WTC11 (cell line): ENCODE measurements around the gene NDUFA11. TPM values are rescaled to one million over a fixed set of nuclear protein-coding genes. Genes with fewer than 3 reads are reported as not detected.

Source experiments
- ATAC-seq: fragments of 200-7000 bp; cut with Tn5 transposase; 2 replicates; pipeline ENCODE4 v1.10.0; 2021; ENCODE audit warnings: mild to moderate bottlenecking, moderate library complexity
- CTCF ChIA-PET: fragments of 300-600 bp; sonication (Branson Sonifier 250); formaldehyde crosslinking; loops from one replicate; lab custom pipeline; 2021; ENCODE audit warnings: antibody characterized with exemption; lab: Charles Lee
- POLR2A ChIA-PET: fragments of 350-600 bp; sonication (Branson Sonifier 250); formaldehyde crosslinking; loops from one replicate; lab custom pipeline; 2021; ENCODE audit warnings: antibody characterized with exemption; lab: Charles Lee
- DNase-seq: peaks from one replicate; pipeline ENCODE4 v3.0.0; 2021; ENCODE audit warnings: low spot score
- H3K27ac Mint-ChIP-seq: 2 replicates; pipeline ENCODE4 v1.8.0; 2021; ENCODE audit warnings: mixed read lengths
- H3K27me3 Mint-ChIP-seq: 2 replicates; pipeline ENCODE4 v1.8.0; 2021; ENCODE audit warnings: low read depth, mild to moderate bottlenecking, moderate library complexity, mixed read lengths
- H3K36me3 Mint-ChIP-seq: 2 replicates; pipeline ENCODE4 v1.8.0; 2021; ENCODE audit warnings: mixed read lengths
- H3K4me1 Mint-ChIP-seq: 2 replicates; pipeline ENCODE4 v1.8.0; 2022; ENCODE audit warnings: mixed read lengths
- H3K4me3 Mint-ChIP-seq: 2 replicates; pipeline ENCODE4 v1.8.0; 2021; ENCODE audit warnings: mild to moderate bottlenecking, moderate library complexity, mixed read lengths
- H3K9me3 Mint-ChIP-seq: 2 replicates; pipeline ENCODE4 v1.8.0; 2021; ENCODE audit warnings: mixed read lengths
- CREB1 ChIP-seq: sonication (generic); formaldehyde crosslinking; IDR thresholded peaks from 2 replicates; pipeline ENCODE4 v1.8.0; 2023; ENCODE audit warnings: mild to moderate bottlenecking, missing genetic modification reagents
- CREM ChIP-seq: sonication (generic); formaldehyde crosslinking; IDR thresholded peaks from 2 replicates; pipeline ENCODE4 v1.8.1; 2022; ENCODE audit warnings: mild to moderate bottlenecking, missing genetic modification reagents, moderate library complexity
- E2F4 ChIP-seq: sonication (generic); formaldehyde crosslinking; IDR thresholded peaks from 2 replicates; pipeline ENCODE4 v1.8.1; 2022; ENCODE audit warnings: low read depth, mild to moderate bottlenecking, moderate library complexity, missing genetic modification reagents, borderline replicate concordance
- E2F5 ChIP-seq: sonication (generic); formaldehyde crosslinking; IDR thresholded peaks from 2 replicates; pipeline ENCODE4 v1.8.1; 2022; ENCODE audit warnings: mild to moderate bottlenecking, moderate library complexity, missing genetic modification reagents
- ELF4 ChIP-seq: sonication (generic); formaldehyde crosslinking; IDR thresholded peaks from 2 replicates; pipeline ENCODE4 v1.8.1; 2022; ENCODE audit warnings: low read depth, mild to moderate bottlenecking, moderate library complexity, missing genetic modification reagents
- FOXK1 ChIP-seq: sonication (generic); formaldehyde crosslinking; IDR thresholded peaks from 2 replicates; pipeline ENCODE4 v1.8.0; 2022; ENCODE audit warnings: mild to moderate bottlenecking, moderate library complexity, missing genetic modification reagents
- FOXP1 ChIP-seq: sonication (generic); formaldehyde crosslinking; IDR thresholded peaks from 2 replicates; pipeline ENCODE4 v1.8.0; 2022; ENCODE audit warnings: missing genetic modification reagents, mild to moderate bottlenecking, moderate library complexity, borderline replicate concordance
- GRHL2 ChIP-seq: fragments of 250-450 bp; sonication (Bioruptor Pico); IDR thresholded peaks from 2 replicates; pipeline ENCODE4 v1.8.0; 2022; ENCODE audit warnings: mild to moderate bottlenecking, moderate library complexity; ENCODE audit not compliant: insufficient replicate concordance, severe bottlenecking
- MXD4 ChIP-seq: fragments of 250-450 bp; sonication (Bioruptor Pico); IDR thresholded peaks from 2 replicates; pipeline ENCODE4 v1.8.0; 2021; ENCODE audit warnings: mild to moderate bottlenecking, moderate library complexity, borderline replicate concordance
- NFATC4 ChIP-seq: fragments of 250-450 bp; sonication (Bioruptor Pico); IDR thresholded peaks from 2 replicates; pipeline ENCODE4 v1.9.0; 2021; ENCODE audit warnings: mild to moderate bottlenecking
- NFYB ChIP-seq: sonication (generic); formaldehyde crosslinking; conservative IDR thresholded peaks from 2 replicates; pipeline ENCODE4 v1.8.0; 2022; ENCODE audit warnings: low read depth, missing genetic modification reagents
- SMAD3 ChIP-seq: sonication (generic); formaldehyde crosslinking; IDR thresholded peaks from 2 replicates; pipeline ENCODE4 v1.8.0; 2022; ENCODE audit warnings: missing genetic modification reagents, mild to moderate bottlenecking, borderline replicate concordance
- SMAD4 ChIP-seq: sonication (generic); formaldehyde crosslinking; IDR thresholded peaks from 2 replicates; pipeline ENCODE4 v1.8.0; 2022; ENCODE audit warnings: mild to moderate bottlenecking, missing genetic modification reagents
- SOX15 ChIP-seq: fragments of 250-450 bp; sonication (Bioruptor Pico); IDR thresholded peaks from 2 replicates; pipeline ENCODE4 v1.9.0; 2021; ENCODE audit warnings: mild to moderate bottlenecking
- TCF7 ChIP-seq: sonication (generic); formaldehyde crosslinking; IDR thresholded peaks from 2 replicates; pipeline ENCODE4 v1.8.0; 2022; ENCODE audit warnings: mild to moderate bottlenecking, low read depth, missing genetic modification reagents, moderate library complexity
- TEAD1 ChIP-seq: sonication (generic); formaldehyde crosslinking; IDR thresholded peaks from 2 replicates; pipeline ENCODE4 v1.8.0; 2022; ENCODE audit warnings: mild to moderate bottlenecking, missing genetic modification reagents
- ZBTB21 ChIP-seq: sonication (generic); formaldehyde crosslinking; IDR thresholded peaks from 2 replicates; pipeline ENCODE4 v1.8.1; 2023; ENCODE audit warnings: mild to moderate bottlenecking, missing genetic modification reagents, borderline replicate concordance
- ZNF263 ChIP-seq: sonication (generic); formaldehyde crosslinking; IDR thresholded peaks from 2 replicates; pipeline ENCODE4 v1.8.1; 2022; ENCODE audit warnings: low read depth, mild to moderate bottlenecking, moderate library complexity, missing genetic modification reagents
- ZNF396 ChIP-seq: fragments of 250-450 bp; sonication (Bioruptor Pico); IDR thresholded peaks from 2 replicates; pipeline ENCODE4 v1.8.0; 2021; ENCODE audit warnings: mild to moderate bottlenecking, moderate library complexity, borderline replicate concordance
- ZNF423 ChIP-seq: fragments of 250-450 bp; sonication (Bioruptor Pico); IDR thresholded peaks from 2 replicates; pipeline ENCODE4 v2.1.2; 2022; ENCODE audit warnings: mild to moderate bottlenecking, moderate library complexity
- ZNF425 ChIP-seq: fragments of 250-450 bp; sonication (Bioruptor Pico); conservative IDR thresholded peaks from 2 replicates; pipeline ENCODE4 v1.9.0; 2021; ENCODE audit warnings: mild to moderate bottlenecking
- ZNF532 ChIP-seq: fragments of 250-450 bp; sonication (Bioruptor Pico); IDR thresholded peaks from 2 replicates; pipeline ENCODE4 v1.9.0; 2021; ENCODE audit warnings: mild to moderate bottlenecking, borderline replicate concordance
- ZNF671 ChIP-seq: fragments of 250-450 bp; sonication (Bioruptor Pico); IDR thresholded peaks from 2 replicates; pipeline ENCODE4 v1.8.0; 2021; ENCODE audit warnings: mild to moderate bottlenecking
- total RNA-seq: library from RNA; stranded (reverse); gene quantifications from 3 replicates; pipeline ENCODE4 v1.2.3, GENCODE V29; 2021
- TF ChIP-seq, protein P1 (sequence below): sonication (generic); formaldehyde crosslinking; IDR thresholded peaks from 2 replicates; pipeline ENCODE4 v1.8.1; 2022; ENCODE audit warnings: missing genetic modification reagents, borderline replicate concordance

NDUFA11 gene
- total RNA-seq, 1 experiment from 2014 or later = 261 TPM

DNA sequence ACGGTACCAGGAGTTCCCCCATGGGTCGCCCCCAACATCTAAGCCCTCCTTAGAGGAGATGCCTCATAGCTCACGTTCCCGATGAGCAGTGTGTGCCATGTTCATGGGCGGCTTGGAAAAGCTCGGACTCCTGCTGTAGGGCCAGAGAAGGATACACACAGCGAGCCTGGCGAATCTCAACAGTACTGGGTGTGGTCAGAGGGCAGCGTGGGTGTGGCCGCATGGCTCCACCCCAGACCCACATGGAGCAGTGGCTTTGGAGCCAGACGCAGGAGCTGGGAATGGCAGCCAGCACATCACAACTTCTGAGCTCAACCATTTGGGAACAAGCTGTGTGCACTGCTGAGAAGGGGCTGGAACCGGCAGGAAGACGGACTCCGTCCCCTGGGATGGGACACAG lies 26.0 kb upstream of the NDUFA11 start (continued):
- no peak for TF ChIP-seq CREM (CRISPR knock-in tag)
- no peak for TF ChIP-seq FOXP1 (CRISPR knock-in tag)
- TF ChIP-seq SOX15 (CRISPR knock-in tag) = no peak

DNA sequence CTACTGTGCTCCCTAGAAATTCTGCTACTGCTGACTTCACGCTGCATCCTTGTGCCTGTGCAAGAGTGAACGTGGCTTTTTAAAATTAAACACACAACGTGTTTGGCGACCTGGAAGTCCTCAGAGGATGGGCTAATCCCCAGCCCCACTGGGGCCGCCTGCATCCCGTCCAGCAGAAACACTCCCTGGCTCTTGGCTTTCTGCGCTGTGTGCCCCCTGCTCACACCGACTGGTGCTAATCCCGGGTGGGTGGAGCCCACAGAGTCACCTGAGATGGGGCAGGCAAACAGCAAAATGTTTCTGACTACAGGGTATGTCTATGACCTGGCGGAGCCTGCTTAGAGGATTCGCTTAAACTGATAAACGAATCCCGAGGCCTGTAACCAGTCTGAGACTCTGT lies 25.6 kb upstream of the NDUFA11 start:
- DNase-seq (no peak), ATAC-seq (no peak)
- Mint-ChIP-seq H3K27ac (no peak overlapping the region), H3K4me1 (peaks cover 4% of the 10 kb centered on the region; the same call in 1 of the 2 replicates), H3K4me3 (no peak overlapping the region), H3K9me3 (no peaks in the 10 kb centered on the region), H3K27me3 (no peaks in the 10 kb centered on the region), H3K36me3 (peaks cover 39% of the 10 kb centered on the region)
- ChIA-PET CTCF (interaction anchor here (1.0 to 1.4 kb wide), 2 partner anchors 39 to 125 kb away, joined by 3 to 6 read pairs; no protein-coding TSS in a partner anchor), POLR2A (no interaction called here)
- TF ChIP-seq, protein P1, sequence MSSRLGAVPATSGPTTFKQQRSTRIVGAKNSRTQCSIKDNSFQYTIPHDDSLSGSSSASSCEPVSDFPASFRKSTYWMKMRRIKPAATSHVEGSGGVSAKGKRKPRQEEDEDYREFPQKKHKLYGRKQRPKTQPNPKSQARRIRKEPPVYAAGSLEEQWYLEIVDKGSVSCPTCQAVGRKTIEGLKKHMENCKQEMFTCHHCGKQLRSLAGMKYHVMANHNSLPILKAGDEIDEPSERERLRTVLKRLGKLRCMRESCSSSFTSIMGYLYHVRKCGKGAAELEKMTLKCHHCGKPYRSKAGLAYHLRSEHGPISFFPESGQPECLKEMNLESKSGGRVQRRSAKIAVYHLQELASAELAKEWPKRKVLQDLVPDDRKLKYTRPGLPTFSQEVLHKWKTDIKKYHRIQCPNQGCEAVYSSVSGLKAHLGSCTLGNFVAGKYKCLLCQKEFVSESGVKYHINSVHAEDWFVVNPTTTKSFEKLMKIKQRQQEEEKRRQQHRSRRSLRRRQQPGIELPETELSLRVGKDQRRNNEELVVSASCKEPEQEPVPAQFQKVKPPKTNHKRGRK (CRISPR knock-in tag) = no peak
- TF ChIP-seq ZNF671 (CRISPR knock-in tag) = no peak
- no peak for TF ChIP-seq GRHL2 (CRISPR knock-in tag)
- no peak for TF ChIP-seq ZNF425 (CRISPR knock-in tag)
- TF ChIP-seq ZNF396 = no peak
- no peak for TF ChIP-seq CREB1 (CRISPR knock-in tag)
- TF ChIP-seq TCF7 = no peak

DNA sequence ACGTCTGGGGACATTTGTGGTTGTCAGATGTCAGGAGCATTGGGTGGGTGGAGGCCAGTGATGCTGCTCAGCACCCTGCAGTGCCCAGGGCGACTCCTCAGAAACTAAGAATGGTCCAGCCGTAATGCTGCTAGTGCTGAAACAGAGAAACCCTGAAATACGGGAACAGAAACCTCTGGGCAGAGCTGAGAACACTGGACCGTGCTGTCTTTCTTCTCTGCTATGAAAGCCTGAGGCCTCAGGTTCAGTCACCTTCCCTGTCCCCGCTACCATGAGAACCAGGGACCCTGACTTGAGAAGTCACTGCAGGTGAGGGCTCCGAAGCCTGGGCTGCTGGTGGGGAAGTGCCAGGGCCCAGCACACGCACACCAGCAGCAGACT lies 23.8 kb upstream of the NDUFA11 start:
- DNase-seq (no peak), ATAC-seq (no peak)
- ChIA-PET POLR2A (no interaction called here), CTCF (interaction anchor here (1.3 kb wide), 1 partner anchor 41 kb away, joined by 4 read pairs; no protein-coding TSS in a partner anchor)
- no peak overlapping the region for H3K4me3 Mint-ChIP-seq
- no peak overlapping the region for H3K27ac Mint-ChIP-seq
- H3K27me3 Mint-ChIP-seq = no peaks in the 10 kb centered on the region
- no peaks in the 10 kb centered on the region for H3K9me3 Mint-ChIP-seq
- H3K4me1 Mint-ChIP-seq = no peaks in the 10 kb centered on the region
- H3K36me3 Mint-ChIP-seq = peaks cover 42% of the 10 kb centered on the region
- TF ChIP-seq ZNF263 (no peak), SMAD3 (CRISPR knock-in tag) (no peak), MXD4 (CRISPR knock-in tag) (no peak), FOXK1 (no peak), SOX15 (CRISPR knock-in tag) (no peak), E2F4 (no peak), SMAD4 (CRISPR knock-in tag) (no peak), NFYB (CRISPR knock-in tag) (no peak), ZBTB21 (CRISPR knock-in tag) (no peak), E2F5 (CRISPR knock-in tag) (no peak), TEAD1 (CRISPR knock-in tag) (no peak), NFATC4 (CRISPR knock-in tag) (no peak), ZNF423 (CRISPR knock-in tag) (no peak), GRHL2 (CRISPR knock-in tag) (no peak), ELF4 (CRISPR knock-in tag) (no peak), ZNF532 (CRISPR knock-in tag) (no peak)
